Prostate gland (tissue), 2 donors: ENCODE data around the gene MCRIP2. TPM values are rescaled to one million over a fixed set of nuclear protein-coding genes. Genes with fewer than 3 reads are reported as not detected.
A peak's percentile ranks its signal among the peaks of the same experiment; 100 is the strongest.

Source experiments
- DNase-seq: peaks from one replicate; pipeline ENCODE4 v3.0.0-alpha.2; 2019; ENCODE audit warnings: low spot score
- H3K27ac ChIP-seq, 2 donors: fragments of 200-600 bp; sonication (generic); 2 replicates each; pipeline ENCODE4 v1.5.1; 2017 to 2019
- H3K27me3 ChIP-seq: fragments of 200-600 bp; sonication (generic); replicated peaks from 2 replicates; pipeline ENCODE4 v1.5.1; 2019; ENCODE audit not compliant: insufficient read depth
- H3K36me3 ChIP-seq, 2 donors: fragments of 200-600 bp; sonication (generic); 1 replicate in 1 of 2; 2 replicates in 1 of 2; pipeline versions ENCODE4 v1.5.1 to v1.8.1; 2017 to 2019
- H3K4me1 ChIP-seq: fragments of 200-600 bp; sonication (generic); replicated peaks from 2 replicates; pipeline ENCODE4 v1.5.1; 2019
- H3K4me3 ChIP-seq, 2 donors: fragments of 200-600 bp; sonication (generic); 2 replicates each; pipeline ENCODE4 v1.5.1; 2017 to 2019
- H3K9me3 ChIP-seq: fragments of 200-600 bp; sonication (generic); 2 replicates; pipeline ENCODE4 v1.5.1; 2017
- POLR2A ChIP-seq: fragments of 450-650 bp; IDR thresholded peaks from one replicate; pipeline ENCODE4 v1.6.1; 2016; ENCODE audit warnings: antibody characterized with exemption, mild to moderate bottlenecking
- POLR2AphosphoS5 ChIP-seq: sonication (generic); formaldehyde crosslinking; IDR thresholded peaks from one replicate; pipeline ENCODE4 v1.6.1; 2017; ENCODE audit warnings: antibody characterized with exemption
- WGBS: methylation state at CpG from one replicate; pipeline ENCODE4 v1.1.5; 2018; 5-methylcytosine and 5-hydroxymethylcytosine counted together
- intact Hi-C: fragments of 100-400 bp; cut with DNase I; formaldehyde crosslinking; loops from one replicate; pipeline ENCODE4 v1.14.2; 2022
- total RNA-seq, 2 donors: library from RNA; depleted of rRNA; stranded (reverse); fragments of >200 nt; gene quantifications; one replicate each; pipeline ENCODE4 v1.1.0, GENCODE V29; 2016
- TF ChIP-seq, protein P1 (sequence below), 4 experiments: fragments of 200-600 bp in 2 of 4; fragments of 450-650 bp in 2 of 4; sonication (generic) in 2 of 4; IDR thresholded peaks; 1 replicate in 3 of 4; 2 replicates in 1 of 4; pipeline ENCODE4 v1.5.1; 2016 to 2019; ENCODE audit warnings: antibody characterized with exemption in 4 of 4, mild to moderate bottlenecking in 2 of 4, moderate library complexity in 2 of 4

The MCRIP2 gene
- total RNA-seq, 2 donors from 2014 or later: 59.5 to 61.6 TPM

DNA sequence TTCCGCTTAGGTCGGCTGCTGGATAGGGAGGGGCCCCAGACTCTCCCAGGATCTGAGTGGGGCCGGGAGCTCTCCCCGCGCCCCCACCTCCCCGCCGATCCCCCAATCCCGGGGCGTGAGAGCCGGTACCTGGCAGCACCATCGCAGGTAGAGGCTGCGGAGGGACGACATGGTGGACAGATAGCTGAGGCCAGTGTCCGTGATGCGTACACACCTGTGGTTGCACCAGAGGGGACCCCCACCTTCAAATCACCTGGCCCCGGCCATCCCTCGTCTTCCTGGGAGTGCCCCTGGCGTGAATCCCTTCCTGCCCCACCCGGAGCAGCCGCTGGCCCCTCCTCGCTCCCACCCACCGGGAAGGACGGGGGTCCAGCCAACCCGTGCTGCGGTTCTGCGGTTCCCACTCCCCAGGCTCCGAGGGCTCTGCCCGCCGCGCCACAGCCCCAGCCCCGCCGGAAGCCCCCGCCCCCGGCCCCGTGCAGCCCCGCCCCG lies 53.3 kb downstream of the MCRIP2 start:
- TF ChIP-seq, protein P1, sequence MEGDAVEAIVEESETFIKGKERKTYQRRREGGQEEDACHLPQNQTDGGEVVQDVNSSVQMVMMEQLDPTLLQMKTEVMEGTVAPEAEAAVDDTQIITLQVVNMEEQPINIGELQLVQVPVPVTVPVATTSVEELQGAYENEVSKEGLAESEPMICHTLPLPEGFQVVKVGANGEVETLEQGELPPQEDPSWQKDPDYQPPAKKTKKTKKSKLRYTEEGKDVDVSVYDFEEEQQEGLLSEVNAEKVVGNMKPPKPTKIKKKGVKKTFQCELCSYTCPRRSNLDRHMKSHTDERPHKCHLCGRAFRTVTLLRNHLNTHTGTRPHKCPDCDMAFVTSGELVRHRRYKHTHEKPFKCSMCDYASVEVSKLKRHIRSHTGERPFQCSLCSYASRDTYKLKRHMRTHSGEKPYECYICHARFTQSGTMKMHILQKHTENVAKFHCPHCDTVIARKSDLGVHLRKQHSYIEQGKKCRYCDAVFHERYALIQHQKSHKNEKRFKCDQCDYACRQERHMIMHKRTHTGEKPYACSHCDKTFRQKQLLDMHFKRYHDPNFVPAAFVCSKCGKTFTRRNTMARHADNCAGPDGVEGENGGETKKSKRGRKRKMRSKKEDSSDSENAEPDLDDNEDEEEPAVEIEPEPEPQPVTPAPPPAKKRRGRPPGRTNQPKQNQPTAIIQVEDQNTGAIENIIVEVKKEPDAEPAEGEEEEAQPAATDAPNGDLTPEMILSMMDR (IDR thresholded peaks at IDR 0.05): no peak
- TF ChIP-seq POLR2A: no peak
- TF ChIP-seq POLR2AphosphoS5: no peak
- intact Hi-C loops: no loop called here
- Histone ChIP-seq H3K27me3 (peaks cover 23% of the 10 kb centered on the region), H3K4me3 (peak overlapping the region; percentile 8 to 17), H3K4me1 (peaks cover 7% of the 10 kb centered on the region), H3K36me3 (no peaks in the 10 kb centered on the region), H3K27ac (no peak overlapping the region), H3K9me3 (no peaks in the 10 kb centered on the region)
- WGBS: under 1% methylated on average over 31 of the region's 37 CpGs
- DNase-seq: no peak

DNA sequence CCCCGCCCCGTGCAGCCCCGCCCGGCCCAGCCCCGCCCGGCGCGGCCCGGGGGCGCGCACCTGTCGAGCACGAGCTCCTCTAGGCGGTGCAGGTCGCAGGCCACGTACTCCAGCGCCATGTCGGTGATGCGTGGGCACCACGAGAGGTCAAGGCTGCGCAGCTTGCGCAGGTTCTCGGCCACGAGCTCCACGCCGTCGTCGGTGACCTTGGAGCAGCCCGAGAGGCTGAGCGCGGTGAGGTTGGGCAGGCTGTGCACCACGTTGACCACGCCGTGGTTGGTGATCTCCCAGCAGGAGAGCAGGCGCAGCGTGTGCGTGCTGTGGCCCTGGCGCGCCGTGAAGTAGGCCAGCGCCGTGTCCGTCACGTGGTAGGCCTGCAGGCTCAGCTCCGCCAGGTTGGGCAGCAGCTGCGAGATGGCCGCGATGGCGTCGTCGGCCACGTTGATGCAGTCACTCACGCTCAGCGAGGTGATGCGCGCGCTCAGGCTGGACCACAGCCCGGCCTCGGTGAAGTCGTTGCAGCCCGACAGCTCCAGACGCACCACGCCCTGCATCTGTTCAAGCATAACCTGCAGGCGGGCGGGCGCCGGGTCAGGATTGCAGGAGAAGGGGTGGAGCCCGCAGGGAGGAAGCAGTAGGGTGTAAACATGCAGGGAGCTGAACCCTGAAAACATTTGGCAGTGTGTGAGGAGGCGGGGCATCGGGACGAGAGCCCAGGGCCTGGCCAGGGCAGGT lies 53.9 kb downstream of the MCRIP2 start:
- Histone ChIP-seq H3K27ac (no peak overlapping the region), H3K9me3 (no peaks in the 10 kb centered on the region), H3K4me1 (peaks cover 7% of the 10 kb centered on the region), H3K36me3 (no peaks in the 10 kb centered on the region), H3K27me3 (peaks cover 23% of the 10 kb centered on the region), H3K4me3 (no peak overlapping the region)
- 4% methylated on average over 58 of the region's 71 CpGs for WGBS
- no peak for DNase-seq
- intact Hi-C loops: no loop called here
- TF ChIP-seq, protein P1 (IDR thresholded peaks at IDR 0.05): peak in 1 of 4 experiments; percentile 2
- no peak for TF ChIP-seq POLR2AphosphoS5

Other genes with a start within 250 kb of the MCRIP2 start
- gene NME4, start 244.6 kb upstream of the MCRIP2 start, total RNA-seq: 100 to 1,000 TPM; 137 to 185 TPM
- gene DECR2, start 239.9 kb upstream of the MCRIP2 start, total RNA-seq: 10 to 100 TPM; 23.7 to 38.5 TPM
- gene RAB11FIP3, start 216.2 kb upstream of the MCRIP2 start, total RNA-seq: 10 to 100 TPM; 33.2 to 93.2 TPM
- gene CAPN15, start 114.1 kb upstream of the MCRIP2 start, total RNA-seq: 10 to 100 TPM; 59.7 to 80.7 TPM
- 1 to 10 TPM in 1 of 2 donors, not detected in 1; 5.1 TPM for gene PRR35, start 81.4 kb upstream of the MCRIP2 start, total RNA-seq
- gene NHLRC4, start 74.8 kb upstream of the MCRIP2 start, total RNA-seq: 1 to 10 TPM; 2.9 to 6.2 TPM
- gene PIGQ, start 71.9 kb upstream of the MCRIP2 start, total RNA-seq: 10 to 100 TPM; 70.1 to 85.8 TPM
- gene RAB40C, start 51.8 kb upstream of the MCRIP2 start, total RNA-seq: 10 to 100 TPM; 41.8 to 68.0 TPM
- 1 to 10 TPM; 1.5 to 1.9 TPM for gene WFIKKN1, start 10.8 kb upstream of the MCRIP2 start, total RNA-seq
- gene METTL26, start 5.5 kb upstream of the MCRIP2 start, total RNA-seq: 100 to 1,000 TPM; 179 to 207 TPM
- 10 to 100 TPM; 36.8 to 60.4 TPM for gene WDR90, start 7.5 kb downstream of the MCRIP2 start, total RNA-seq
- gene RHOT2, start 26.3 kb downstream of the MCRIP2 start, total RNA-seq: 100 to 1,000 TPM; 101 to 169 TPM
- gene RHBDL1, start 33.8 kb downstream of the MCRIP2 start, total RNA-seq: 1 to 10 TPM; 4.5 to 4.9 TPM
- gene STUB1, start 38.6 kb downstream of the MCRIP2 start, total RNA-seq: 100 to 1,000 TPM; 173 to 255 TPM
- 100 to 1,000 TPM; 121 to 132 TPM for gene JMJD8, start 42.5 kb downstream of the MCRIP2 start, total RNA-seq
- 10 to 100 TPM; 18.2 to 26.4 TPM for gene WDR24, start 48.6 kb downstream of the MCRIP2 start, total RNA-seq
- gene FBXL16, start 64.0 kb downstream of the MCRIP2 start, total RNA-seq: 1 to 10 TPM; 6.1 to 9.1 TPM
- 10 to 100 TPM; 52.0 to 78.2 TPM for gene METRN, start 73.3 kb downstream of the MCRIP2 start, total RNA-seq
- gene ANTKMT, start 79.3 kb downstream of the MCRIP2 start, total RNA-seq: 10 to 100 TPM; 55.3 to 73.1 TPM
- 1 to 10 TPM; 2.3 to 3.0 TPM for gene CCDC78, start 84.6 kb downstream of the MCRIP2 start, total RNA-seq
- 10 to 100 TPM in 1 of 2 donors, 1 to 10 TPM in 1; 7.7 to 10.1 TPM for gene HAGHL, start 85.3 kb downstream of the MCRIP2 start, total RNA-seq
- gene CIAO3, start 99.2 kb downstream of the MCRIP2 start, total RNA-seq: 10 to 100 TPM; 56.7 to 76.6 TPM
- gene MSLN, start 118.9 kb downstream of the MCRIP2 start, total RNA-seq: 1 to 10 TPM in 1 of 2 donors, under 1 TPM in 1; 0.74 to 7.3 TPM
- 10 to 100 TPM; 22.0 to 32.4 TPM for gene RPUSD1, start 146.6 kb downstream of the MCRIP2 start, total RNA-seq
- 10 to 100 TPM in 1 of 2 donors, 1 to 10 TPM in 1; 7.8 to 57.5 TPM for gene CHTF18, start 146.8 kb downstream of the MCRIP2 start, total RNA-seq
- not detected for gene GNG13, start 158.9 kb downstream of the MCRIP2 start, total RNA-seq